RWPE1 (cell line): ENCODE measurements around the gene BEAN1.

ENCODE experiments used
- CTCF ChIA-PET: fragments of 350-600 bp; sonication (Branson Sonifier 250); formaldehyde crosslinking; extraction: SDS; loops from one replicate; lab custom pipeline; 2021; lab: Yijun Ruan, JAX
- POLR2A ChIA-PET: fragments of 400-600 bp; formaldehyde crosslinking; extraction: SDS; loops from one replicate; lab custom pipeline; 2020; ENCODE audit warnings: antibody characterized with exemption; ENCODE audit not compliant: low non-redundant PET; lab: Yijun Ruan, JAX
- DNase-seq: peaks from one replicate; pipeline ENCODE4 v3.0.0; 2012; ENCODE audit warnings: low spot score
- H3K27ac ChIP-seq: fragments of 450-650 bp; 2 replicates; pipeline ENCODE4 v1.5.1; 2017
- CTCF ChIP-seq: fragments of 450-650 bp; conservative IDR thresholded peaks from 2 replicates; pipeline ENCODE4 v1.5.1; 2017; ENCODE audit warnings: low read depth, mild to moderate bottlenecking

BEAN1 gene

GRCh38 chr16:66509576-66509975, 82.5 kb downstream of the BEAN1 start:
- TF ChIP-seq CTCF, result no peak
- ChIA-PET POLR2A (no interaction called here), CTCF (no interaction called here)
- H3K27ac ChIP-seq, result peak overlapping the region; percentile 91
- DNase-seq, result no peak

GRCh38 chr16:66510298-66510697, 83.2 kb downstream of the BEAN1 start:
- ChIA-PET CTCF (interaction anchor here (0.8 kb wide), 1 partner anchor 186 kb away, joined by 5 read pairs; the partner anchor contains the start of gene CMTM4), POLR2A (no interaction called here)
- TF ChIP-seq CTCF, result no peak
- no peak for DNase-seq
- peak overlapping the region; percentile 91 for H3K27ac ChIP-seq

- DNase-seq, result no peak
- peak overlapping the region; percentile 91 for H3K27ac ChIP-seq
- no peak for TF ChIP-seq CTCF
- POLR2A ChIA-PET, result no interaction called here
- CTCF ChIA-PET, result interaction anchor here (0.6 to 1.3 kb wide), 4 partner anchors 41 to 186 kb away, joined by 3 to 5 read pairs (median 3); partner anchors contain the start of genes CKLF and CMTM4
Observed at GRCh38 chr16:66510711-66511601, 83.9 kb downstream of the BEAN1 start.

- CTCF ChIA-PET, result interaction anchor here (0.6 to 1.3 kb wide), 4 partner anchors 29 to 105 kb away, joined by 3 read pairs; partner anchors contain the start of gene CKLF
- POLR2A ChIA-PET, result interaction anchor here (0.9 kb wide), 1 partner anchor 10 kb away, joined by 3 read pairs; no protein-coding TSS in a partner anchor
Observed at GRCh38 chr16:66511602-66512271, 84.6 kb downstream of the BEAN1 start.

GRCh38 chr16:66512272-66513110, 85.4 kb downstream of the BEAN1 start:
- DNase-seq, result no peak
- TF ChIP-seq CTCF, result no peak
- CTCF ChIA-PET, result interaction anchor here (0.7 to 1.3 kb wide), 2 partner anchors 30 to 39 kb away, joined by 3 read pairs; partner anchors contain the start of gene CKLF
- POLR2A ChIA-PET, result interaction anchor here (0.9 kb wide), 1 partner anchor 10 kb away, joined by 3 read pairs; no protein-coding TSS in a partner anchor
- peak overlapping the region; percentile 91 for H3K27ac ChIP-seq

More at GRCh38 chr16:66511602-66512271, 84.6 kb downstream of the BEAN1 start:
- DNase-seq, result peak; percentile 77
- peak overlapping the region; percentile 91 for H3K27ac ChIP-seq
- 0 out of 2 replicates have a peak, but pooled peaks have one; percentile 12 for TF ChIP-seq CTCF
